ENCODE results near the gene CASZ1. TPM values are rescaled to one million over a fixed set of nuclear protein-coding genes. Genes with fewer than 3 reads are reported as not detected.

CASZ1 gene
- total RNA-seq, 4 donors from 2014 or later: 13.1 to 33.7 (median 20.9) TPM

- intact Hi-C loops (cut with DNase I): no loop called here
- Histone ChIP-seq H3K4me3 (no peak overlapping the region), H3K9me3 (no peaks in the 10 kb centered on the region), H3K27ac (no peak overlapping the region), H3K36me3 (peaks cover 0 to 28% (median 0%) of the 10 kb centered on the region in 3 donors), H3K4me1 (peaks cover 0 to 38% (median 3%) of the 10 kb centered on the region in 3 donors), H3K27me3 (no peaks in the 10 kb centered on the region)
- no peak for TF ChIP-seq CTCF (IDR thresholded peaks at IDR 0.05)
- TF ChIP-seq POLR2A (IDR thresholded peaks at IDR 0.05): no peak
- no peak for DNase-seq
- 79 to 88% methylated on average over 3 of the region's 3 CpGs for WGBS, 2 donors
Observed at GRCh38 chr1:10602936-10603335, 193.5 kb downstream of the CASZ1 start.

GRCh38 chr1:10601342-10602070, 194.9 kb downstream of the CASZ1 start:
- H3K9me3 ChIP-seq: no peaks in the 10 kb centered on the region
- no peak for DNase-seq
- H3K4me3 ChIP-seq: no peak overlapping the region
- WGBS, 2 donors: 84 to 87% methylated on average over 6 of the region's 6 CpGs
- H3K27me3 ChIP-seq: no peaks in the 10 kb centered on the region
- TF ChIP-seq CTCF (IDR thresholded peaks at IDR 0.05) (no peak), POLR2A (IDR thresholded peaks at IDR 0.05) (no peak)
- intact Hi-C loops (cut with DNase I): no loop called here
- no peak overlapping the region for H3K27ac ChIP-seq
- H3K36me3 ChIP-seq: peaks cover 0 to 28% (median 0%) of the 10 kb centered on the region in 3 donors
- H3K4me1 ChIP-seq: peaks cover 0 to 38% (median 3%) of the 10 kb centered on the region in 3 donors

GRCh38 chr1:10599194-10599861, 197.1 kb downstream of the CASZ1 start:
- WGBS, 2 donors: 75 to 78% methylated on average over 5 of the region's 6 CpGs
- DNase-seq: no peak

GRCh38 chr1:10598389-10598702, 198.1 kb downstream of the CASZ1 start:
- Histone ChIP-seq H3K36me3 (peaks cover 0 to 18% (median 0%) of the 10 kb centered on the region in 3 donors), H3K4me3 (no peak overlapping the region), H3K27me3 (no peaks in the 10 kb centered on the region), H3K27ac (no peak overlapping the region), H3K4me1 (peaks cover 0 to 38% (median 3%) of the 10 kb centered on the region in 3 donors), H3K9me3 (no peaks in the 10 kb centered on the region)
- DNase-seq: no peak
- intact Hi-C loops (cut with DNase I): no loop called here
- WGBS, 2 donors: 89 to 90% methylated on average over 4 to 6 of the region's 6 CpGs
- TF ChIP-seq POLR2A (IDR thresholded peaks at IDR 0.05): no peak
- TF ChIP-seq CTCF (IDR thresholded peaks at IDR 0.05): no peak

More at GRCh38 chr1:10599194-10599861, 197.1 kb downstream of the CASZ1 start:
- no peak overlapping the region for H3K4me3 ChIP-seq
- no peak for TF ChIP-seq CTCF (IDR thresholded peaks at IDR 0.05)
- no peak for TF ChIP-seq POLR2A (IDR thresholded peaks at IDR 0.05)
- H3K27me3 ChIP-seq: no peaks in the 10 kb centered on the region
- intact Hi-C loops (cut with DNase I): no loop called here
- peak overlapping the region in 1 of 4 donors; percentile 26 for H3K27ac ChIP-seq
- H3K36me3 ChIP-seq: peaks cover 0 to 21% (median 0%) of the 10 kb centered on the region in 3 donors
- no peaks in the 10 kb centered on the region for H3K9me3 ChIP-seq
- peaks cover 0 to 38% (median 3%) of the 10 kb centered on the region in 3 donors for H3K4me1 ChIP-seq

Data from esophagus squamous epithelium (tissue), 5 donors.